ENCODE measurements around the gene GZMM.

The GZMM gene

DNA sequence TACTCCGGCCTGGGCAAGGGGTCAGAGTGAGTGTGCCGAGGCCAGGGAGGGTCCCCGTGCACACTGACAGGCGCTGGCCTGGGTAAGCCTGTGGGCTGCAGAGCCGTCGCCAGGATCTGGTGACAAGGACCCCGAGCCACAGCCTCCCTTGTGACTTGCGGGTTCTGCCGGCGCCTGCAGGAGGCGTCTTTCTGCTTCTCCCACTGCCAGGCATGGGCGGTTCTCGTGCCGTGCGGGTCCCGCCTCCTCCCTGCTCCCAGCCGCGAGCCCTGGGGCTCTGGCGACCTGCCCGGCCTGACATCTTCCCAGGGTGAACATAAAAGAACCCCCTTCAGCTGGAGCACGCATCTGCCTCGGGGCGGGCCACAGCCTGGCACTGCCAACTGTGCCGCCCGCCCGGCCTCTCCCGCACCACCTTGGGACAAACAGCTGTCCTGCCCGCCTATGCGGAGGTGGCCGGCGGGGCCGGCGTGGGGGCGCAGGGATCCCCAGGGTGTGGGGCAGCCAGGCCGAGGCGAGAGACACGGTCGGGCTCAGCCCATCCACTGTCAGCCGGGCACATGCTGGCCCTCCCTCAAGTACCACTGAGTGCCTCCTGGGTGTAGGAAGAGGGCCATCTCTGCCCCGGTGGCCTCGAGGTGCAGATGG, 44.4 kb downstream of the GZMM start:
- DNase-seq (ENCODE audit: low spot score in 2 of 2), result peak; percentile 41 to 42
- peaks cover 10% of the 10 kb centered on the region for H3K36me3 Mint-ChIP-seq (ENCODE audit: insufficient read depth)
- peaks cover 11% of the 10 kb centered on the region for H3K27me3 Mint-ChIP-seq
- H3K4me1 Mint-ChIP-seq, result peaks cover 6% of the 10 kb centered on the region
- H3K4me3 Mint-ChIP-seq, result peak overlapping the region; percentile 54
- no peaks in the 10 kb centered on the region for H3K9me3 Mint-ChIP-seq
- H3K27ac Mint-ChIP-seq (ENCODE audit: low read depth), result no peak overlapping the region
- ATAC-seq (replicated peaks; ENCODE audit: extremely low read depth, poor library complexity, severe bottlenecking), result peak; percentile 59

DNA sequence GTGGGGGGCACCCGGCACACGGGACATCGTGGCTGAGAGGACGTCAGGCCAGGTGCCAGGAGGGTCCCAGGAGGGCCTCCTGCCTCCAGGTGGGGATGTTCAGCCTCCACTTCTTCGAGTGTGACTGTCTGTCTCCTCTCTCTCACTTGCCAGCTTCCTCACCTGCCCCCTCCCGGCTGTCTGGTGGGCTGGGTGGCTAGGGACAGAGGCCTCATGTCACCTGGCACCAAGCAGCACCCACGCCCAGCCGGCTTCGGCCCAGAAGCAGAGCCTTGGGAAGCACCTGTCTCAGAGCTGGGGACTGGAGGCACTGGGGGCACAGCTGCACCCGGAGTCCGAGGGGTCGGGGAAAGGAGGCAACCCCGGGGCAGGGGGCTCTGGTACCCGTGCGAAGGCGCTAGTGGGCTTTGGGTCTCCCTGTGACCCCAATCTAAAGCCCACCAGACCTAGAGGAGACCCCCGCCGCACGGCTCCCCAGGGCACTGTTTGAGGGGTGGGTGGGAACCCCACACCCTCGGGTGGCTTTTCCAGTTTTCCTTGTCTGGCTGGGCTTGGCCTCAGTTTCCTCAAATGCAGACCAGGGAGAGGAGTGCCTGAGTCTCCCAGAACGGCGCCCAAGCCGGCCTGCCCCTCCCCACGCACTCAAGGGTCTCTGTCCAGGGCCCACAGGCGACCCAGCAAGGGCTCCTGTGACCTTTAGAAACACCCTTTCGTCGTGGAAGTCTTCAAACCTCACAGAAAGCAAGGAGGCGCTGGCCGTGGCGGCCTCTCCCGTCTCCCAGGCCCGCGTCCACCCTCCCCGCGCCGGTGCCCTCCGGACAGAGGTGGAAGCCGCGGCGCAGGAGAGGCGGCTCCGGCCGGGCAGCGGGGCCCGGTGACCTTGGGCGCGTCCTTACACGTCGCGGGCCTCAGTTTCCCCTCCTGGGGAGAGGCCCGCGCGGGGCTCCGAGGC, 45.2 kb downstream of the GZMM start:
- DNase-seq (ENCODE audit: low spot score in 2 of 2) (no peak), ATAC-seq (replicated peaks; ENCODE audit: extremely low read depth, poor library complexity, severe bottlenecking) (peak; percentile 8)
- Mint-ChIP-seq H3K4me1 (peaks cover 3% of the 10 kb centered on the region), H3K36me3 (ENCODE audit: insufficient read depth) (peaks cover 8% of the 10 kb centered on the region), H3K9me3 (no peaks in the 10 kb centered on the region), H3K27ac (ENCODE audit: low read depth) (no peak overlapping the region), H3K27me3 (peaks cover 11% of the 10 kb centered on the region), H3K4me3 (peak overlapping the region; percentile 54)

DNA sequence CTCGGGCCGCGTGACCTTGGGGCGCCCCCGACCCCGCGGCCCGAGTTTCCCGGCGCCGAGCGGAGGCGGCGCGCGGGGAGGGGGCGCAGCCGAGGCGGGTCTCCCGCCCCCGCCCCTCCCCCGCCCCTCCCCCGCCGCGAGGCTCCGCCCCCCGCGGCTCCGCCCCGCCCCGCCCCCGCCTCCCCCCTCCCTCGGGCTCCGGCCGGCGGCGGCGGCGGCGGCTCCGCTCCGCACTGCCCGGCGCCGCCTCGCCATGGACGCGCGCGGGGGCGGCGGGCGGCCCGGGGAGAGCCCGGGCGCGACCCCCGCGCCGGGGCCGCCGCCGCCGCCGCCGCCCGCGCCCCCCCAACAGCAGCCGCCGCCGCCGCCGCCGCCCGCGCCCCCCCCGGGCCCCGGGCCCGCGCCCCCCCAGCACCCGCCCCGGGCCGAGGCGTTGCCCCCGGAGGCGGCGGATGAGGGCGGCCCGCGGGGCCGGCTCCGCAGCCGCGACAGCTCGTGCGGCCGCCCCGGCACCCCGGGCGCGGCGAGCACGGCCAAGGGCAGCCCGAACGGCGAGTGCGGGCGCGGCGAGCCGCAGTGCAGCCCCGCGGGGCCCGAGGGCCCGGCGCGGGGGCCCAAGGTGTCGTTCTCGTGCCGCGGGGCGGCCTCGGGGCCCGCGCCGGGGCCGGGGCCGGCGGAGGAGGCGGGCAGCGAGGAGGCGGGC, 46.0 kb downstream of the GZMM start, which contains the start of gene HCN2:
Gene HCN2, plus strand, starts transcription at position 189 of the 703 bp plus-strand sequence. Its CDS starts 65 bp downstream, at position 254.
- Mint-ChIP-seq H3K4me1 (no peaks in the 10 kb centered on the region), H3K27ac (ENCODE audit: low read depth) (no peak within 1 kb of the TSS), H3K36me3 (ENCODE audit: insufficient read depth) (peaks cover 8% of the 10 kb centered on the region), H3K27me3 (peaks cover 11% of the 10 kb centered on the region), H3K4me3 (peak within 1 kb of the TSS; percentile 54), H3K9me3 (no peaks in the 10 kb centered on the region)
- no peak for ATAC-seq (replicated peaks; ENCODE audit: extremely low read depth, poor library complexity, severe bottlenecking)
- DNase-seq (ENCODE audit: low spot score in 2 of 2), result no peak

DNA sequence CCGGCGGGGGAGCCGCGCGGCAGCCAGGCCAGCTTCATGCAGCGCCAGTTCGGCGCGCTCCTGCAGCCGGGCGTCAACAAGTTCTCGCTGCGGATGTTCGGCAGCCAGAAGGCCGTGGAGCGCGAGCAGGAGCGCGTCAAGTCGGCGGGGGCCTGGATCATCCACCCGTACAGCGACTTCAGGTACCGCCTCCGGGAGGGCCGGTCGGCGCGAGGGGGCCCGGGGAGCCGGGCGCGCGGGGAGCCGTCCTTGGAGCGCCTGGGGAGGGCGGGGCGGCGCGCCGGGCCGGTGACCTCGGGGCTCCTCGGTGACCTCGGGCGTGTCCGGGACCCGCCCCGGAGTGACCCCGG, 46.5 kb downstream of the GZMM start:
- Mint-ChIP-seq H3K27ac (ENCODE audit: low read depth) (no peak overlapping the region), H3K4me3 (peak overlapping the region; percentile 25), H3K27me3 (peaks cover 11% of the 10 kb centered on the region), H3K36me3 (ENCODE audit: insufficient read depth) (peaks cover 8% of the 10 kb centered on the region), H3K9me3 (no peaks in the 10 kb centered on the region), H3K4me1 (no peaks in the 10 kb centered on the region)
- ATAC-seq (replicated peaks; ENCODE audit: extremely low read depth, poor library complexity, severe bottlenecking) (no peak), DNase-seq (ENCODE audit: low spot score in 2 of 2) (no peak)

DNA sequence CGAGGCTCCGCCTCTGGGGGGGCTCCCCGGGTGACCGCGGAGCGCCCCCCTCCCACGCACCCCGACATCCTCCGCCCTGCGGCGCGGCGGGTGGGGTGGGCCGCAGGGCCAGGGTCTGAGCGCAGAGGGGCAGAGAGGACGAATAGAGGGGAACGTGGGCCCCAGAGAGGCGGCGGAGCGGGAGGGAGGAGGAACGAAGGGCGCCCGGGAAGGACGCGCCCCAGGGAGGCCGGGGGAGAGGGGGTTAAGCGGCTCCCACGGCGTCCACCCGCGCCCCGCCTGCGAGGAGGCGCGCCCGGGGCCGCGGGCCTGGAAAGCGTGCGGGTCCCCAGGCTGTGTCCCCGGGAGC, 46.9 kb downstream of the GZMM start:
- Mint-ChIP-seq H3K27me3 (peaks cover 10% of the 10 kb centered on the region), H3K4me3 (no peak overlapping the region), H3K36me3 (ENCODE audit: insufficient read depth) (peaks cover 8% of the 10 kb centered on the region), H3K27ac (ENCODE audit: low read depth) (no peak overlapping the region), H3K4me1 (no peaks in the 10 kb centered on the region), H3K9me3 (no peaks in the 10 kb centered on the region)
- no peak for DNase-seq (ENCODE audit: low spot score in 2 of 2)
- no peak for ATAC-seq (replicated peaks; ENCODE audit: extremely low read depth, poor library complexity, severe bottlenecking)

DNA sequence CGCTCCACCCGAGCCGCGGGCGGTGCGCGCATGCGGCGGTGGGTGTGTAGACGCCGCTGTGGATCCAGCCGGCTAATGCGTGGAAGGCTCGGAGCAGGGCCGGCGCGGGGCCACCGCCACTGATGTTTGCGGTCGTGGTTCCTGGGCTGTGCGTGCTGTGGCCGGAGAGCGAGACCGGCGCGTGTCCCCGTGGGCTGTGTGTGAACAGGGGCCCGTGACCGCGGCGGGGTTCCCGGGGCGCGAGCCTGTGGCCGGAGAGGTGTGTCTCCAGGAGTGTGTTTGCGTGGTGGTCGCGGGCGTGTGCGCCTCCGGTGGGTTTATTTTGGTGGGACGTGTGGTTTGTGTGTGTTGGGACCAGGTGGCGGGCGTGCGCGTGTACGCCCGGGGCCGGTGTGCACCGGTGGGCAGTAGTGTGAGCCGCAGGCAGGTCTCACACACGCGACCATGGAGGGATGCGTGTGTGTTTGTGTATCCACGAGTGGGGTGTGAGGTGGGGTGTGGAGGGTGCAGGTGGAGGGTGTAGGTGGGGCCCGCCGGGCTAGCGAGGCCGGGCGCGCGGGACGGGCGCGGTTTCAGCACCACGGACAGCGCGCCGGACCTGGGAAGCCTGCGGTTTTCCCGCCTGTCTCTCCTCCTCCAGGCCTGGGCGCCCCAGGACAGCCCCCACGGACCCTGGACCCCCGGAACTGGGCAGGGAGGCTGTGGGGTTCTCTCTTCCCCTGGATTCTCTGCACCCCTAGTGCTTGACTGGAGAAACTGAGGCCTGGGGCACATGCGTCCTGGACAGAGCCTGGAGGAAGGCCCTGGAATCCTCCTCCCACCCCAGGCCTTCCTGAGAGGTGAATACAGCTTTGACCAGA, 47.5 kb downstream of the GZMM start:
- no peaks in the 10 kb centered on the region for H3K9me3 Mint-ChIP-seq
- H3K36me3 Mint-ChIP-seq (ENCODE audit: insufficient read depth), result peaks cover 8% of the 10 kb centered on the region
- H3K27me3 Mint-ChIP-seq, result peaks cover 4% of the 10 kb centered on the region
- no peak overlapping the region for H3K4me3 Mint-ChIP-seq
- no peak overlapping the region for H3K27ac Mint-ChIP-seq (ENCODE audit: low read depth)
- ATAC-seq (replicated peaks; ENCODE audit: extremely low read depth, poor library complexity, severe bottlenecking) (no peak), DNase-seq (ENCODE audit: low spot score in 2 of 2) (no peak)
- no peaks in the 10 kb centered on the region for H3K4me1 Mint-ChIP-seq

DNA sequence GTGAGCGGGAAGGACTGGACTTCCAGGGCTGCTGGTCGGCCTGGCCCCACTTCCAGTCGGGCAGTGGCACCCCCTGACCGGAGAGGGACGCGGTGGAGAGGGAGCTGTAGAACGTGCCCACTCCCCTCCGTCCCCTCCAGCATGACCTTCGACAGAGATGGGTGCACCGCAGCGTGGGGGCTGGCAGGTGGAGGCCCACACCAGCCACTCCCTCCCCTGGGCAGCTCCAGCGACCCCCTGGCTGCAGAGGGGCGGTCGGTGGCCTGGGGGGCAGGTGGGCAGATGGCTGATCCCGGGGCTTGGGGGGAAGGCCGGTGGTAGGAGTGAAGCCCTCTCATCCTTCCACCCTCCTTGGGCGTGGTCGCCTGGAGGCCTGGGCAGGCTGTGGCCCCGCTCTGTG, 48.2 kb downstream of the GZMM start:
- Mint-ChIP-seq H3K4me1 (no peaks in the 10 kb centered on the region), H3K27me3 (no peaks in the 10 kb centered on the region), H3K9me3 (no peaks in the 10 kb centered on the region), H3K4me3 (no peak overlapping the region), H3K36me3 (ENCODE audit: insufficient read depth) (peaks cover 6% of the 10 kb centered on the region), H3K27ac (ENCODE audit: low read depth) (no peak overlapping the region)
- DNase-seq (ENCODE audit: low spot score in 2 of 2), result no peak
- ATAC-seq (replicated peaks; ENCODE audit: extremely low read depth, poor library complexity, severe bottlenecking), result no peak

DNA sequence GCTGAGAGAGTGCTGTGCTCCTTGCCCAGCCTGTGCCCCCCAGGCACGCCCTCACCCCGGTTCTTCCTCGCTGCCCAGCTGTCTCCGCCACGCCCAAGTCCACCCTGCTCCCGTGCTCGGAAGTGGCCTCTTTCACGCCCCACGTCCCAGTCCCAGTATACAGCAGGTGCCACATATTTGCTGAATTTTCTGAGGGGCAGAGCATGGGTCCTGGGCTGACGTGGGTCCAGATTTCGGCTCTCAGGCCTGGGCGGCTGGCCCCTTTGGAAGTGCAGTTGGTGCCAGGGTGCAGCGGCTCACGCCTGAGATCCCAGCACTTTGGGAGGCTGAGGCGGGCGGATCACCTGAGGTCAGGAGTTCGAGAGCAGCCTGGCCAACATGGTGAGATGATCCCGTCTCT, 49.2 kb downstream of the GZMM start:
- Mint-ChIP-seq H3K36me3 (ENCODE audit: insufficient read depth) (peaks cover 6% of the 10 kb centered on the region), H3K9me3 (no peaks in the 10 kb centered on the region), H3K27ac (ENCODE audit: low read depth) (no peak overlapping the region), H3K4me3 (no peak overlapping the region), H3K4me1 (no peaks in the 10 kb centered on the region), H3K27me3 (no peaks in the 10 kb centered on the region)
- DNase-seq (ENCODE audit: low spot score in 2 of 2) (no peak), ATAC-seq (replicated peaks; ENCODE audit: extremely low read depth, poor library complexity, severe bottlenecking) (no peak)

DNA sequence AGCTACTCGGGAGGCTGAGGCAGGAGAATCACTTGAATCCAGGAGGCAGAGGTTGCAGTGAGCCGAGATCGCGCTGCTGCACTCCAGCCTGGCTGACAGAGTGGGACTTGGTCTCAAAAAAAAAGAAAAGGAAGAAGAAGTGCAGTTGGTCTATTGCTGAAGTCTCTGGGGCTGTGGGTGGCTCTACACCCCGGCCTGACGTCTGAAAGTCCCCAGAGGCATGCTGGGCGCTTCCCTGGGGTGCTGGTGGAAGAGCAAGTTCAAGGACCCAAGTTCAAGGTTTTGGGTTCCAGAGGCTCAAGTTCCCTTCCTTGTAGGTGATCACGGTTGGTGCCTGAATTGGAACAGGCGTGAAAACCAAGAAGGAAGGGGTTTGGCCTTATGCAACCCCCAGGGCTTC, 49.7 kb downstream of the GZMM start:
- no peak for DNase-seq (ENCODE audit: low spot score in 2 of 2)
- Mint-ChIP-seq H3K36me3 (ENCODE audit: insufficient read depth) (peaks cover 6% of the 10 kb centered on the region), H3K9me3 (no peaks in the 10 kb centered on the region), H3K4me1 (no peaks in the 10 kb centered on the region), H3K4me3 (no peak overlapping the region), H3K27ac (ENCODE audit: low read depth) (no peak overlapping the region), H3K27me3 (no peaks in the 10 kb centered on the region)
- no peak for ATAC-seq (replicated peaks; ENCODE audit: extremely low read depth, poor library complexity, severe bottlenecking)

DNA sequence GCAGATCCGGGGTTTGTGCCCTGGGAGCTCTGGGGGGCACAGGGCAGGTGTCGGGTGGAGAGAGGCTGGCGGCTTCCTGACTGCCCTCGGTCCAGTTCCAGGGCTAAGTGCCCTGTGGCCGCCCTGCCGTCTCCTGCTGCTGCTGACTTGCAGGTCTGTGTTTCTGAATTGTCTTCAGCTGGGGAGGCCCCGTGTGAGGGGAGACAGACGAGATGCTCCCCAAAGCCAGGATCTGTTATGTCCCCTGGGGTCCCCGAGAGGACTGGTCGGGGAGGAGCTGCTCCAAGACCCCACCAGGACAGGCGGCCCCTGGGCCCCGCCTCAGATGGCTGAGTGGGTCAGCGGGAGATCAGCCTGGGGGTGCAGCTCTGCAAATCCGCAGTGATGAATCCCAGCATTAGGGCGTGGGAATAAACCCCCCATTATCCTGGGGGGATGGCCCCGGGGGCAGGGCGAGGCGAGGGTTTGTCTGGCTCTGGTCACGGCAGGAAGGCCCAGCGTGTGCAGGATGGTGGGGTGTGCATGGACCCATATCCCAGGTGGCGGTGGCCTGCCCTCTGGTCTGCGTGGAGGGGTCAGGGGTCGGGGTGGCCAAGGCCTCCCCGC, 50.5 kb downstream of the GZMM start:
- no peaks in the 10 kb centered on the region for H3K27me3 Mint-ChIP-seq
- DNase-seq (ENCODE audit: low spot score in 2 of 2) (no peak), ATAC-seq (replicated peaks; ENCODE audit: extremely low read depth, poor library complexity, severe bottlenecking) (no peak)
- H3K36me3 Mint-ChIP-seq (ENCODE audit: insufficient read depth), result peaks cover 4% of the 10 kb centered on the region
- H3K9me3 Mint-ChIP-seq, result no peaks in the 10 kb centered on the region
- no peak overlapping the region for H3K27ac Mint-ChIP-seq (ENCODE audit: low read depth)
- no peaks in the 10 kb centered on the region for H3K4me1 Mint-ChIP-seq
- no peak overlapping the region for H3K4me3 Mint-ChIP-seq

DNA sequence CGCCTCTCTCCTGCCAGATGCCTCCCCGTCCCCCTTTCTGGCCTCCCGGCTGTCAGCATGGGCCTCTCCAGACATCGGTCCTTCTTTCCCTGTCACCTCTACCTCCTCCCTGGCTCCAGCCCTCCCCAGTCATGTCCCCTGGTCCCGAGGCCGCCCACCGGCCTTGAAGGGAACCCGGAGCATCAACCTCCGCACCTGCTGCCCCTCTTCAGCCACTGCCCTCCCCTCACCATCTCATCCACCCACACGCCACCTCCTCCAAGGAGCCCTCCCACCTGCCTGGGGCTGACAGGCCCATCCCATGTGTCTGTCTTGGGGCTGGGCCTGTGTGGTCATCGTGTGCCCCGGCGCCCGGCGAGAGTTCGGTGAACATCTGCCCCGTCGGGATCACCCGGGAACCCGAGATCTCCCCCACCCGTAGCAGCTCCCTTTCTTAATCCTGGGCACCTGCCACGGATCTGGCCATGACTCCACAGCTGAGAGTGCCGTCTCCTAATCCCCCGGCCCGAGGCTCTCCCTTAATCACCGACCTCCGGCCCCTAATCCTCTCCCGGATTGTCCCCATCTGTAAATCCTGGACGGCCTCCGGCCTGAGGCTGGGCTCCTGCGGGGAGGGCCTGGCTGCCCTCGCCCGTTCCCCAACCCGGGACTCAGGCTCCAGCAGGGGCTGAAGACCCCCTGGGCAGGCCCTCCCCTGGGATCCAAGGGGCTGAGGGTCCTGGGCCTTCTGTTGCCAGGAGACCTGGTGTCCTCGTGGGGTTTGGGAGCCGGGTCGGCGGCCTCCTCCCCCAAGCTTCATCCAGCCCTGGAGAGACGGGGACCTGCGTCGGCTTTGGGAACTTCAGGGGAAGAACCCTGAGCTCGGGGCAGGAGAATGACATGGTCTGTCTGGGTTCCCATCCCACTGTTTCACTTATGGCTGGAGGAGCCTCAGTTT, 51.7 kb downstream of the GZMM start:
- Mint-ChIP-seq H3K27ac (ENCODE audit: low read depth) (no peak overlapping the region), H3K27me3 (no peaks in the 10 kb centered on the region), H3K4me3 (no peak overlapping the region), H3K9me3 (no peaks in the 10 kb centered on the region), H3K4me1 (no peaks in the 10 kb centered on the region), H3K36me3 (ENCODE audit: insufficient read depth) (peaks cover 2% of the 10 kb centered on the region)
- ATAC-seq (replicated peaks; ENCODE audit: extremely low read depth, poor library complexity, severe bottlenecking) (no peak), DNase-seq (ENCODE audit: low spot score in 2 of 2) (no peak)
